Upper lobe of left lung (tissue), 4 donors: ENCODE results near the gene ATXN1.

Experiments
- CTCF ChIP-seq, 6 experiments: fragments of 450-650 bp in 4 of 6; fragments of 200-600 bp in 2 of 6; sonication (generic) in 2 of 6; IDR thresholded peaks; one replicate each; pipeline ENCODE4 v1.5.1; 2016 to 2019; ENCODE audit warnings: antibody characterized with exemption in 6 of 6
- EP300 ChIP-seq, 4 donors: sonication (generic); formaldehyde crosslinking; IDR thresholded peaks; one replicate each; pipeline ENCODE4 v1.5.1; 2017; ENCODE audit warnings: antibody characterized with exemption in 4 of 4, control low read depth in 2 of 4
- POLR2A ChIP-seq, 4 donors: fragments of 450-650 bp; IDR thresholded peaks; one replicate each; pipeline ENCODE4 v1.5.1; 2016 to 2017; ENCODE audit warnings: antibody characterized with exemption in 4 of 4, mild to moderate bottlenecking in 2 of 4
- POLR2AphosphoS5 ChIP-seq, 2 donors: sonication (generic); formaldehyde crosslinking; IDR thresholded peaks; one replicate each; pipeline ENCODE4 v1.5.1; 2017; ENCODE audit warnings: antibody characterized with exemption in 2 of 2

- no peak for TF ChIP-seq CTCF (IDR thresholded peaks at IDR 0.05)
- TF ChIP-seq POLR2A (IDR thresholded peaks at IDR 0.05): no peak
- TF ChIP-seq POLR2AphosphoS5 (IDR thresholded peaks at IDR 0.05): no peak
- TF ChIP-seq EP300 (IDR thresholded peaks at IDR 0.05): no peak
Measured at GRCh38 chr6:16665992-16666391, 95.3 kb downstream of the ATXN1 start.
